Choroid plexus epithelial cell (primary cell): ENCODE data around the gene HOXB7.

Experiments
- DNase-seq: peaks from one replicate; pipeline ENCODE4 v3.0.0-alpha.2; 2010; ENCODE audit warnings: low read depth
- H3K4me3 ChIP-seq: 2 replicates; pipeline ENCODE4 v1.5.1; 2011; ENCODE audit warnings: low read depth, mild to moderate bottlenecking, control low read depth, low read length, moderate library complexity
- CTCF ChIP-seq: conservative IDR thresholded peaks from 2 replicates; pipeline ENCODE4 v1.5.1; 2011; ENCODE audit warnings: low read depth, mild to moderate bottlenecking, control low read depth, inconsistent platforms, low read length, moderate library complexity

Gene HOXB7

GRCh38 chr17:48630009-48630924, 19.4 kb upstream of the HOXB7 start:
- no peak for TF ChIP-seq CTCF
- H3K4me3 ChIP-seq: no peak overlapping the region
- DNase-seq: no peak

- no peak for TF ChIP-seq CTCF
- no peak for DNase-seq
- no peak overlapping the region for H3K4me3 ChIP-seq
These were observed 18.6 kb upstream of the HOXB7 start for GRCh38 chr17:48629411-48629759.

GRCh38 chr17:48628649-48629410, 18.0 kb upstream of the HOXB7 start:
- DNase-seq: no peak
- no peak for TF ChIP-seq CTCF
- H3K4me3 ChIP-seq: no peak overlapping the region

GRCh38 chr17:48627623-48628521, 17.1 kb upstream of the HOXB7 start:
- DNase-seq: no peak
- H3K4me3 ChIP-seq: no peak overlapping the region
- no peak for TF ChIP-seq CTCF

GRCh38 chr17:48627118-48627597, 16.3 kb upstream of the HOXB7 start:
- DNase-seq: no peak
- no peak overlapping the region for H3K4me3 ChIP-seq
- no peak for TF ChIP-seq CTCF

- DNase-seq: no peak
- no peak within 1 kb of the TSS for H3K4me3 ChIP-seq
- no peak for TF ChIP-seq CTCF
These were observed 15.7 kb upstream of the HOXB7 start, which contains the start of gene HOXB9 for GRCh38 chr17:48626245-48627117. TSS of gene HOXB9 (minus strand) at chr17:48626358. CDS start at chr17:48626269, 89 bp downstream.
